DOHH2 (cell line): ENCODE results near the gene STK36.

ENCODE experiments used
- H3F3A ChIP-seq: fragments of 200-600 bp; sonication (generic), shearing (Covaris generic); 2 replicates; pipeline ENCODE4 v1.6.0; 2016; ENCODE audit warnings: antibody characterized with exemption, mild to moderate bottlenecking; ENCODE audit not compliant: control insufficient read depth, insufficient read depth
- H3K27ac ChIP-seq: fragments of 200-600 bp; sonication (generic); 2 replicates; pipeline ENCODE4 v1.5.1; 2014; ENCODE audit warnings: low read depth, mild to moderate bottlenecking, low read length, moderate library complexity
- H3K27me3 ChIP-seq: fragments of 200-600 bp; sonication (generic); 2 replicates; pipeline ENCODE4 v1.6.1; 2014; ENCODE audit warnings: mild to moderate bottlenecking, low read length, mixed read lengths; ENCODE audit not compliant: control insufficient read depth
- H3K36me3 ChIP-seq: fragments of 200-600 bp; sonication (generic); 2 replicates; pipeline ENCODE4 v1.6.1; 2014; ENCODE audit warnings: mild to moderate bottlenecking, low read length, moderate library complexity, mixed read lengths; ENCODE audit not compliant: control insufficient read depth
- H3K4me1 ChIP-seq: fragments of 200-600 bp; sonication (generic); 2 replicates; pipeline ENCODE4 v1.6.1; 2014; ENCODE audit warnings: mild to moderate bottlenecking, low read length, mixed read lengths; ENCODE audit not compliant: control insufficient read depth
- H3K4me2 ChIP-seq: fragments of 200-600 bp; sonication (generic); 2 replicates; pipeline ENCODE4 v1.6.0; 2014; ENCODE audit warnings: mild to moderate bottlenecking, low read length, moderate library complexity
- H3K4me3 ChIP-seq: fragments of 200-600 bp; sonication (generic); 2 replicates; pipeline ENCODE4 v1.5.1; 2014; ENCODE audit warnings: mild to moderate bottlenecking, low read length, mixed read lengths
- H3K79me2 ChIP-seq: fragments of 200-600 bp; sonication (generic); 2 replicates; pipeline ENCODE4 v1.6.1; 2014; ENCODE audit warnings: mild to moderate bottlenecking, low read length, mixed read lengths; ENCODE audit not compliant: control insufficient read depth
- H3K9me2 ChIP-seq: fragments of 200-600 bp; sonication (generic); replicated peaks from 2 replicates; pipeline ENCODE4 v1.6.1; 2014; ENCODE audit warnings: mild to moderate bottlenecking, low read length, mixed read lengths; ENCODE audit not compliant: control insufficient read depth
- H3K9me3 ChIP-seq: fragments of 200-600 bp; sonication (generic); 2 replicates; pipeline ENCODE4 v1.6.1; 2014; ENCODE audit warnings: antibody characterized with exemption, low read length, mixed read lengths; ENCODE audit not compliant: control insufficient read depth, insufficient read depth
- H4K20me1 ChIP-seq: fragments of 200-600 bp; sonication (generic); 2 replicates; pipeline ENCODE4 v1.6.0; 2014; ENCODE audit warnings: low read depth, mild to moderate bottlenecking, antibody characterized with exemption, low read length, moderate library complexity; ENCODE audit not compliant: control insufficient read depth, insufficient read depth
- EZH2phosphoT487 ChIP-seq: fragments of 200-600 bp; sonication (generic); IDR thresholded peaks from 2 replicates; pipeline ENCODE4 v1.6.1; 2017; ENCODE audit warnings: borderline replicate concordance, mild to moderate bottlenecking, antibody characterized with exemption, low read length, moderate library complexity, mixed read lengths
- TF ChIP-seq, protein P1 (sequence below): fragments of 200-600 bp; sonication (generic); IDR thresholded peaks from one replicate; pipeline ENCODE4 v1.5.1; 2014; ENCODE audit warnings: antibody characterized with exemption, mild to moderate bottlenecking, low read depth, low read length; ENCODE audit not compliant: poor library complexity, severe bottlenecking

The STK36 gene

DNA sequence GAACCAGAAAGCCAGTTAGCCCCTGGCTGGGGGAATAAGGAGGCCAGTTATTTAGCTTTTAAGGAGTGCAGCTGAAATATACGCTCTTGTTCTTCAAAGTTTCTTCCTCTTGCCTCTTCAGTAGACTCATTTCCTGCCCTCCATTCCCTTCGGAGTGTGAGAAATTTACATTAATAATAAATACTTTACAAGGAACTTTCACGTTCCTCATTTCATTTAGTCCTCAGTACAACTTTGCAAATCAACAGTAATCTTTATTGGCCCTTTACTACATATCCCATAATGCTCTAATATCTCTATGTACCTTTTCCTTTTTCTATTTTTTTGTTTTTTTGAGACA, 48.5 kb upstream of the STK36 start:
- no peaks in the 10 kb centered on the region for H3K36me3 ChIP-seq
- TF ChIP-seq, protein P1, sequence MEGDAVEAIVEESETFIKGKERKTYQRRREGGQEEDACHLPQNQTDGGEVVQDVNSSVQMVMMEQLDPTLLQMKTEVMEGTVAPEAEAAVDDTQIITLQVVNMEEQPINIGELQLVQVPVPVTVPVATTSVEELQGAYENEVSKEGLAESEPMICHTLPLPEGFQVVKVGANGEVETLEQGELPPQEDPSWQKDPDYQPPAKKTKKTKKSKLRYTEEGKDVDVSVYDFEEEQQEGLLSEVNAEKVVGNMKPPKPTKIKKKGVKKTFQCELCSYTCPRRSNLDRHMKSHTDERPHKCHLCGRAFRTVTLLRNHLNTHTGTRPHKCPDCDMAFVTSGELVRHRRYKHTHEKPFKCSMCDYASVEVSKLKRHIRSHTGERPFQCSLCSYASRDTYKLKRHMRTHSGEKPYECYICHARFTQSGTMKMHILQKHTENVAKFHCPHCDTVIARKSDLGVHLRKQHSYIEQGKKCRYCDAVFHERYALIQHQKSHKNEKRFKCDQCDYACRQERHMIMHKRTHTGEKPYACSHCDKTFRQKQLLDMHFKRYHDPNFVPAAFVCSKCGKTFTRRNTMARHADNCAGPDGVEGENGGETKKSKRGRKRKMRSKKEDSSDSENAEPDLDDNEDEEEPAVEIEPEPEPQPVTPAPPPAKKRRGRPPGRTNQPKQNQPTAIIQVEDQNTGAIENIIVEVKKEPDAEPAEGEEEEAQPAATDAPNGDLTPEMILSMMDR = no peak
- TF ChIP-seq EZH2phosphoT487 = no peak
- no peaks in the 10 kb centered on the region for H4K20me1 ChIP-seq
- no peak overlapping the region for H3K27ac ChIP-seq
- H3K79me2 ChIP-seq = no peaks in the 10 kb centered on the region
- no peaks in the 10 kb centered on the region for H3K9me2 ChIP-seq
- no peak overlapping the region for H3K4me3 ChIP-seq
- H3K4me2 ChIP-seq = peak overlapping the region; percentile 34
- H3K27me3 ChIP-seq = no peaks in the 10 kb centered on the region
- no peaks in the 10 kb centered on the region for H3F3A ChIP-seq
- peaks cover 11% of the 10 kb centered on the region for H3K4me1 ChIP-seq
- H3K9me3 ChIP-seq = no peaks in the 10 kb centered on the region

DNA sequence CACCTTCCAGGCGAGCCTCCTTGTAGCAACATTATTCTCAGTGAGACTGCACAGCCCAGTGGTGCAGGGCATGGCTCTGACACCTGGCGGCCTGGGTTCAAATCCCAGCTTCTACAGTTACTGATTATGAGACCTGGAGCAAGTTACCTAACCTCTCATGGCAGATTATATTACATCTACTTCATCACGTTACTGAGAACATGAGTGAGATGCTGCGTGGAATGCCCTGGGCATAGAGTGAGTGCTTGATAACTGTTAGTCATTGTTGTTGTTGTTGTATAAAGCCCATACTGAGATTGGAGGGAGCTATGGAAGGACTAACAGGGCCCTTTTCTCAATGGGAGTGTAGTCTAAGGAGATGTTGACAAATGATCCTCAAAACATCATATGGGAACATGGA, 45.5 kb upstream of the STK36 start:
- no peak overlapping the region for H3K4me2 ChIP-seq
- no peak overlapping the region for H3K27ac ChIP-seq
- H3K27me3 ChIP-seq = no peaks in the 10 kb centered on the region
- peaks cover 11% of the 10 kb centered on the region for H3K4me1 ChIP-seq
- no peaks in the 10 kb centered on the region for H3K36me3 ChIP-seq
- no peaks in the 10 kb centered on the region for H4K20me1 ChIP-seq
- H3K9me2 ChIP-seq = no peaks in the 10 kb centered on the region
- TF ChIP-seq EZH2phosphoT487 = no peak
- TF ChIP-seq, protein P1 = no peak
- no peaks in the 10 kb centered on the region for H3K79me2 ChIP-seq
- no peaks in the 10 kb centered on the region for H3K9me3 ChIP-seq
- no peaks in the 10 kb centered on the region for H3F3A ChIP-seq
- H3K4me3 ChIP-seq = no peak overlapping the region

GRCh38 chr2:218627939-218628338, 43.9 kb upstream of the STK36 start:
- Histone ChIP-seq H3K4me3 (no peak overlapping the region), H3K27me3 (no peaks in the 10 kb centered on the region)

More at GRCh38 chr2:218627939-218628338, 43.9 kb upstream of the STK36 start:
- Histone ChIP-seq H3K36me3 (no peaks in the 10 kb centered on the region), H4K20me1 (no peaks in the 10 kb centered on the region), H3K9me2 (no peaks in the 10 kb centered on the region), H3K9me3 (no peaks in the 10 kb centered on the region), H3K27ac (no peak overlapping the region), H3K79me2 (no peaks in the 10 kb centered on the region), H3K4me1 (peaks cover 6% of the 10 kb centered on the region), H3K4me2 (no peak overlapping the region), H3F3A (no peaks in the 10 kb centered on the region)
- no peak for TF ChIP-seq EZH2phosphoT487
- TF ChIP-seq, protein P1 = no peak
